CD4-positive, alpha-beta T cell (primary cell): ENCODE data around the gene MSI2. TPM values are rescaled to one million over a fixed set of nuclear protein-coding genes. Genes with fewer than 3 reads are reported as not detected.

ENCODE experiments used
- ATAC-seq: fragments of 200-7000 bp; cut with Tn5 transposase; one replicate; pipeline ENCODE4 v1.10.0; 2022; ENCODE audit warnings: mild to moderate bottlenecking; ENCODE audit not compliant: poor library complexity
- CTCF ChIA-PET: fragments of 350-600 bp; sonication (Branson Sonifier 250); formaldehyde crosslinking; loops from one replicate; lab custom pipeline; 2021; ENCODE audit warnings: antibody characterized with exemption, inconsistent platforms; lab: Charles Lee
- POLR2A ChIA-PET: fragments of 350-600 bp; sonication (Branson Sonifier 250); formaldehyde crosslinking; loops from one replicate; lab custom pipeline; 2021; ENCODE audit warnings: antibody characterized with exemption, inconsistent platforms; lab: Charles Lee
- DNase-seq, 14 experiments: peaks; one replicate each; pipeline ENCODE4 v3.0.0-alpha.2; 2013 to 2020; ENCODE audit warnings: mixed read lengths in 2 of 14
- H3K27ac ChIP-seq, 2 donors: one replicate each; pipeline versions ENCODE4 v1.5.1 to v1.7.0; 2013; ENCODE audit warnings: low read length in 2 of 2, low read depth in 1 of 2, mild to moderate bottlenecking in 1 of 2
- H3K27me3 ChIP-seq, 2 experiments: 1 replicate in 1 of 2; 2 replicates in 1 of 2; pipeline versions ENCODE4 v1.6.1 to v1.7.0; 2013; ENCODE audit warnings: low read length in 2 of 2, control low read depth in 1 of 2, mild to moderate bottlenecking in 1 of 2, moderate library complexity in 1 of 2; ENCODE audit not compliant: insufficient read depth in 2 of 2, control insufficient read depth in 1 of 2
- H3K36me3 ChIP-seq: one replicate; pipeline ENCODE4 v1.6.1; 2013; ENCODE audit warnings: low read length, control low read depth; ENCODE audit not compliant: insufficient read depth
- H3K4me1 ChIP-seq: one replicate; pipeline ENCODE4 v1.6.1; 2013; ENCODE audit warnings: low read length, control low read depth; ENCODE audit not compliant: insufficient read depth
- H3K4me3 ChIP-seq: one replicate; pipeline ENCODE4 v1.5.1; 2013; ENCODE audit warnings: mild to moderate bottlenecking, low read length, moderate library complexity
- H3K9me3 ChIP-seq, 2 experiments: 1 replicate in 1 of 2; 2 replicates in 1 of 2; pipeline versions ENCODE4 v1.6.1 to v1.7.0; 2013; ENCODE audit warnings: low read length in 2 of 2, mild to moderate bottlenecking in 2 of 2, control low read depth in 1 of 2, moderate library complexity in 1 of 2; ENCODE audit not compliant: control insufficient read depth in 1 of 2, insufficient read depth in 1 of 2
- H3K27ac Mint-ChIP-seq: one replicate; pipeline ENCODE4 v1.8.0; 2020; ENCODE audit warnings: mixed read lengths
- H3K27me3 Mint-ChIP-seq: one replicate; pipeline ENCODE4 v1.8.0; 2021; ENCODE audit warnings: mixed read lengths
- H3K36me3 Mint-ChIP-seq: one replicate; pipeline ENCODE4 v1.8.0; 2021; ENCODE audit warnings: low read depth, mixed read lengths
- H3K4me1 Mint-ChIP-seq: one replicate; pipeline ENCODE4 v1.8.0; 2021; ENCODE audit warnings: low read depth, mixed read lengths
- H3K4me3 Mint-ChIP-seq: one replicate; pipeline ENCODE4 v1.8.0; 2020; ENCODE audit warnings: mild to moderate bottlenecking, mixed read lengths
- H3K9me3 Mint-ChIP-seq: one replicate; pipeline ENCODE4 v1.8.0; 2020; ENCODE audit warnings: mixed read lengths
- intact Hi-C, 2 experiments: fragments of 100-400 bp; cut with DNase I in 1 of 2; cut with micrococcal nuclease in 1 of 2; formaldehyde crosslinking; loops; one replicate each; pipeline versions ENCODE4 v1.15.1 to v1.9.0; 2023 to 2025; cut with DNase I, micrococcal nuclease
- total RNA-seq, 174 experiments: library from RNA in 2 of 174; stranded (reverse) in 2 of 174; gene quantifications; one replicate each; pipeline ENCODE4 v1.2.3 and lab custom pipeline; 2021 to 2026
- TF ChIP-seq, protein P1 (sequence below): fragments of 200-600 bp; IDR thresholded peaks from one replicate; pipeline ENCODE4 v1.8.0; 2022; ENCODE audit warnings: antibody characterized with exemption, mild to moderate bottlenecking

MSI2 gene
- total RNA-seq, 2 experiments from 2014 or later = 129 to 132 TPM

DNA sequence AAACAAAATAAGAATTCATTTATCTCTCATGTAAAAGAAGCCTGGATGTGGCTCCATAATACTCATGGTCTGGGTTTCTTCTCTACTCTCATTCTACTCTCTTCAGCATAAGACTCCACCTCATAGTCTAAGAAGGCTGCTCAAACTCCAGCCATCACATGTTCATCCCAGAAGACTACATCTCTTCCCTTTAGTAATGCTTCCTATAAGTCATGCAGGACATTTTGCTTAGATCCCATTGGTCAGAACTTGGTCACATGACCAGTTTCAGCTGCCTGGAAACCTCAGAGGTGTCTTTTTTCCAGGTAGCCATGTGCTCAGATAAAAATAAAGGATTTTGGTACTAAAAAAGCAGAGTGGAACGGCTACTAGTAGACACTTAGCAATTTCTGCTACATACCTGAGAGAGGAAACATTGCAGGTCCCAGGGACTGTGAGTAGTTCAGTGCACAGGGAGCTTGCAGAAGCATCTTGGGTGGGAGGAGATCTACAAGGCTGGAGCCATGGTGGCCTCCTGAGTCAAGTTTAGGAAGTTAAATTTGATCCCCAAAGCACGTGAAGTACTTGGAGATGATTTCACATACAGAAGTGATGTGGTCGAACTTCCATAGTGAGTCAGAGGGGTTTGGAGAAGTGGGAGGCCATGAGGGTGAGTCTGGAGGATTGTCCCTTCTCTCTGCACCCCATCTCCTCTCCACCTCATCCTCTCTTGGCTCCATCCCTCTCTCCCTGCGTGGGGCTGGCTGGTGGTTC is 378.6 kb downstream of the MSI2 start:
- Mint-ChIP-seq H3K27ac (no peak overlapping the region), H3K27me3 (no peaks in the 10 kb centered on the region), H3K4me3 (no peak overlapping the region), H3K36me3 (peaks cover 65% of the 10 kb centered on the region), H3K9me3 (no peaks in the 10 kb centered on the region), H3K4me1 (no peaks in the 10 kb centered on the region)
- H3K27ac ChIP-seq = no peak overlapping the region
- H3K27me3 ChIP-seq = no peaks in the 10 kb centered on the region
- no peak overlapping the region for H3K4me3 ChIP-seq
- H3K9me3 ChIP-seq = peaks cover 0 to 7% of the 10 kb centered on the region in 2 experiments
- ChIA-PET POLR2A (no interaction called here), CTCF (no interaction called here)
- no peak for ATAC-seq
- H3K36me3 ChIP-seq = peaks cover 21% of the 10 kb centered on the region
- peak in 2 of 14 experiments; percentile 16 to 37 for DNase-seq
- intact Hi-C loops = no loop called here
- no peaks in the 10 kb centered on the region for H3K4me1 ChIP-seq
- TF ChIP-seq, protein P1, sequence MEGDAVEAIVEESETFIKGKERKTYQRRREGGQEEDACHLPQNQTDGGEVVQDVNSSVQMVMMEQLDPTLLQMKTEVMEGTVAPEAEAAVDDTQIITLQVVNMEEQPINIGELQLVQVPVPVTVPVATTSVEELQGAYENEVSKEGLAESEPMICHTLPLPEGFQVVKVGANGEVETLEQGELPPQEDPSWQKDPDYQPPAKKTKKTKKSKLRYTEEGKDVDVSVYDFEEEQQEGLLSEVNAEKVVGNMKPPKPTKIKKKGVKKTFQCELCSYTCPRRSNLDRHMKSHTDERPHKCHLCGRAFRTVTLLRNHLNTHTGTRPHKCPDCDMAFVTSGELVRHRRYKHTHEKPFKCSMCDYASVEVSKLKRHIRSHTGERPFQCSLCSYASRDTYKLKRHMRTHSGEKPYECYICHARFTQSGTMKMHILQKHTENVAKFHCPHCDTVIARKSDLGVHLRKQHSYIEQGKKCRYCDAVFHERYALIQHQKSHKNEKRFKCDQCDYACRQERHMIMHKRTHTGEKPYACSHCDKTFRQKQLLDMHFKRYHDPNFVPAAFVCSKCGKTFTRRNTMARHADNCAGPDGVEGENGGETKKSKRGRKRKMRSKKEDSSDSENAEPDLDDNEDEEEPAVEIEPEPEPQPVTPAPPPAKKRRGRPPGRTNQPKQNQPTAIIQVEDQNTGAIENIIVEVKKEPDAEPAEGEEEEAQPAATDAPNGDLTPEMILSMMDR = no peak

DNA sequence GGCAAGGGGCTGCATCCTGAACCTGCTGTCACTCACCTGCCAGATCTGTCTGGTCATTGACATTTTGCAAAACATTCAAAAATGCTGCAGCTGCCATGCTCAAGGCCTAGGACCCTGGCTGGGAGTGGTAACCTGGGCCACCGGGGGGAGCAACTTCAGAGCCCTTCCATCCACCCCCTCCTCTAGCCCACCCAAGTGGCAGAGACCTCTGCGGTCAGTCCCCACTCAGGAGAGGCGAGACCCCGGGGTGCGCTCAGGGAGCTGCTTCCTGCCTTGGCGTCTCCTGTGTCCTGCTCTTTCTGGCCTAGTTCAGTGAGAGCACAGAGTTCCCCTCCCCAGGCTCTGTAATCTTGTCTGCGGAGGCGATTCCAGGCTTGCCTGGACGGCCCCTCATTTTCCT is 380.0 kb downstream of the MSI2 start:
- Mint-ChIP-seq H3K4me3 (no peak overlapping the region), H3K9me3 (no peaks in the 10 kb centered on the region), H3K27ac (no peak overlapping the region), H3K36me3 (peaks cover 65% of the 10 kb centered on the region), H3K27me3 (no peaks in the 10 kb centered on the region), H3K4me1 (no peaks in the 10 kb centered on the region)
- H3K4me1 ChIP-seq = no peaks in the 10 kb centered on the region
- no peak overlapping the region for H3K27ac ChIP-seq
- TF ChIP-seq, protein P1 = no peak
- intact Hi-C loops = no loop called here
- no peak overlapping the region for H3K4me3 ChIP-seq
- ATAC-seq (no peak), DNase-seq (no peak)
- ChIA-PET POLR2A (no interaction called here), CTCF (no interaction called here)
- H3K27me3 ChIP-seq = no peaks in the 10 kb centered on the region
- H3K9me3 ChIP-seq = peaks cover 0 to 7% of the 10 kb centered on the region in 2 experiments
- H3K36me3 ChIP-seq = peaks cover 10% of the 10 kb centered on the region

DNA sequence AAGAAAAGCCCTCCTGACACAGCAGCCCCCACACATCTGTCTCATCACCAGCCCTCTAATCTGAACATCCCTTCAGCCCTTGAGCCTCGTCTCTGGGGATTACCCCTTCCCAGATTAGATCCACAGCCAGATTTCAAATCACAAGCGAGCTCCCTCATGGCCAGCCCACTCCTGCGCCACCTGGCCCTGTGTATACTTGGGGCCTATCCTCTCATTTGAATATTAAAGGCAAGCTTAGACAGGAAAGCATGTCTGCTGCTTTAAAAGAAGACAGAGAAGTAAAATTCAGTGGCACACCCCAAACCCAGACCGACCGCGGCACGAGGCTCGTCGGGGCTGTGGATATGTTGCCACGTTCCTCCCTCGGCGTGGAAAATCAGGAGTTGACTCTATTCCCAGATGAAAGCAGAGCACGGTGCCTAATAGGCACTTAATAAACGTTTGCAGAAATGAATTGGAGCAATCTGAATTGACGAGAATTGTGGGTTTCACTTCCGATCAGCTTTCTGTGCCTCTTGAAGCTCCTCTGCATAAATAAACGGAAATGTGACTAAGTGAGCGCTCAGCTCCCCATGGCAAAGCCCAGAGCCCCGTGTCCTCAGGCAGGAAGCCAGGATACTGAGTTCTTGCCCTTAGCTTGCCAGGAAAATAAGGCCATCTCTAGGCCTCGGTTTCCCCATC is 380.8 kb downstream of the MSI2 start:
- intact Hi-C loops = no loop called here
- Histone ChIP-seq H3K9me3 (peaks cover 0 to 7% of the 10 kb centered on the region in 2 experiments), H3K4me1 (no peaks in the 10 kb centered on the region), H3K27ac (no peak overlapping the region), H3K27me3 (no peaks in the 10 kb centered on the region), H3K4me3 (no peak overlapping the region), H3K36me3 (peaks cover 10% of the 10 kb centered on the region)
- H3K9me3 Mint-ChIP-seq = no peaks in the 10 kb centered on the region
- ChIA-PET POLR2A (no interaction called here), CTCF (no interaction called here)
- H3K36me3 Mint-ChIP-seq = peaks cover 57% of the 10 kb centered on the region
- TF ChIP-seq, protein P1 = no peak
- H3K4me3 Mint-ChIP-seq = no peak overlapping the region
- H3K27me3 Mint-ChIP-seq = no peaks in the 10 kb centered on the region
- DNase-seq (peak in 1 of 14 experiments; percentile 7), ATAC-seq (no peak)
- no peak overlapping the region for H3K27ac Mint-ChIP-seq
- no peaks in the 10 kb centered on the region for H3K4me1 Mint-ChIP-seq
